SK-N-SH (cell line): ENCODE results near the gene TMEM184A. TPM values are rescaled to one million over a fixed set of nuclear protein-coding genes. Genes with fewer than 3 reads are reported as not detected.

ENCODE experiments used
- CTCF ChIA-PET: fragments of 300-600, 350-600 bp; formaldehyde crosslinking; extraction: SDS; loops from one replicate; lab custom pipeline; 2021; lab: Yijun Ruan, JAX
- POLR2A ChIA-PET: fragments of 350-600 bp; sonication (Branson Sonifier 250); formaldehyde crosslinking; extraction: SDS; loops from one replicate; lab custom pipeline; 2020; ENCODE audit warnings: antibody characterized with exemption, inconsistent platforms; lab: Yijun Ruan, JAX
- DNase-seq: peaks from one replicate; pipeline ENCODE4 v3.0.0; 2012
- H2AFZ ChIP-seq: fragments of 200-600 bp; sonication (generic); 2 replicates; pipeline ENCODE4 v1.8.1; 2016; ENCODE audit warnings: antibody characterized with exemption, mild to moderate bottlenecking, low read depth
- H3F3A ChIP-seq: fragments of 200-600 bp; sonication (generic); replicated peaks from 2 replicates; pipeline ENCODE3; 2016; ENCODE audit warnings: antibody characterized with exemption, mild to moderate bottlenecking; ENCODE audit not compliant: insufficient read depth
- H3K27ac ChIP-seq, 2 experiments: fragments of 200-500 bp in 1 of 2; fragments of 200-600 bp in 1 of 2; sonication (Bioruptor generic) in 1 of 2; sonication (generic), shearing (Covaris generic) in 1 of 2; 2 replicates each; pipeline versions ENCODE4 v1.5.1 to v1.6.1; 2014 to 2016; ENCODE audit warnings: low read depth in 2 of 2, inconsistent platforms in 1 of 2, low read length in 1 of 2, mild to moderate bottlenecking in 1 of 2, mixed read lengths in 1 of 2
- H3K27me3 ChIP-seq: fragments of 200-600 bp; sonication (generic), shearing (Covaris generic); 2 replicates; pipeline ENCODE4 v1.6.1; 2016; ENCODE audit warnings: mixed run types; ENCODE audit not compliant: insufficient read depth
- H3K36me3 ChIP-seq, 2 experiments: fragments of 200-500 bp in 1 of 2; fragments of 200-600 bp in 1 of 2; sonication (Bioruptor generic) in 1 of 2; sonication (generic) in 1 of 2; replicated peaks in 1 of 2; 2 replicates each; pipeline versions ENCODE3 to v1.5.1; 2014 to 2016; ENCODE audit warnings: low read length in 1 of 2, mild to moderate bottlenecking in 1 of 2; ENCODE audit not compliant: insufficient read depth in 2 of 2, control insufficient read depth in 1 of 2
- H3K4me1 ChIP-seq, 2 experiments: fragments of 200-500 bp in 1 of 2; fragments of 200-600 bp in 1 of 2; sonication (Bioruptor generic) in 1 of 2; sonication (generic), shearing (Covaris generic) in 1 of 2; 2 replicates each; pipeline versions ENCODE4 v1.5.1 to v1.6.1; 2014 to 2016; ENCODE audit warnings: low read depth in 1 of 2, low read length in 1 of 2, mixed run types in 1 of 2; ENCODE audit not compliant: insufficient read depth in 2 of 2, control insufficient read depth in 1 of 2
- H3K4me2 ChIP-seq: fragments of 200-600 bp; sonication (generic), shearing (Covaris generic); 2 replicates; pipeline ENCODE4 v1.6.1; 2017; ENCODE audit warnings: mixed run types
- H3K4me3 ChIP-seq, 2 experiments: fragments of 200-500 bp in 1 of 2; fragments of 200-600 bp in 1 of 2; sonication (Bioruptor generic) in 1 of 2; sonication (generic), shearing (Covaris generic) in 1 of 2; 2 replicates each; pipeline versions ENCODE4 v1.5.1 to v1.8.1; 2014 to 2016; ENCODE audit warnings: low read depth in 2 of 2, inconsistent platforms in 1 of 2, low read length in 1 of 2, mild to moderate bottlenecking in 1 of 2, mixed read lengths in 1 of 2, moderate library complexity in 1 of 2
- H3K79me2 ChIP-seq: fragments of 200-600 bp; sonication (generic); 2 replicates; pipeline ENCODE4 v1.8.1; 2017; ENCODE audit warnings: mild to moderate bottlenecking; ENCODE audit not compliant: insufficient read depth
- H3K9ac ChIP-seq: fragments of 200-600 bp; sonication (generic); 2 replicates; pipeline ENCODE4 v1.6.1; 2017; ENCODE audit warnings: mixed run types
- H3K9me2 ChIP-seq: fragments of 200-600 bp; sonication (generic); 2 replicates; pipeline ENCODE4 v1.6.1; 2017; ENCODE audit warnings: mixed run types
- H3K9me3 ChIP-seq: fragments of 200-600 bp; sonication (generic); 2 replicates; pipeline ENCODE4 v1.6.1; 2017; ENCODE audit warnings: mixed run types, mild to moderate bottlenecking, moderate library complexity
- H4K20me1 ChIP-seq: fragments of 200-600 bp; sonication (generic); 2 replicates; pipeline ENCODE4 v1.6.1; 2017; ENCODE audit warnings: mild to moderate bottlenecking, mixed run types; ENCODE audit not compliant: insufficient read depth
- CHD2 ChIP-seq: fragments of 150-350 bp; IDR thresholded peaks from 2 replicates; pipeline ENCODE4 v1.6.1; 2018; ENCODE audit warnings: low read length; ENCODE audit not compliant: partially characterized antibody
- CTCF ChIP-seq: fragments of 200-600 bp; sonication (generic); IDR thresholded peaks from 2 replicates; pipeline ENCODE4 v1.6.1; 2017; ENCODE audit warnings: antibody characterized with exemption, mild to moderate bottlenecking, moderate library complexity
- FOSL2 ChIP-seq: IDR thresholded peaks from 2 replicates; pipeline ENCODE4 v1.4.0; 2012; ENCODE audit warnings: low read depth, mild to moderate bottlenecking, moderate library complexity, borderline replicate concordance
- FOXJ3 ChIP-seq: sonication (generic); formaldehyde crosslinking; IDR thresholded peaks from 2 replicates; pipeline ENCODE4 v1.5.1; 2020; ENCODE audit warnings: mild to moderate bottlenecking, missing genetic modification reagents
- FOXM1 ChIP-seq: IDR thresholded peaks from 2 replicates; pipeline ENCODE4 v1.4.0; 2012; ENCODE audit warnings: low read depth, mild to moderate bottlenecking
- GABPA ChIP-seq: IDR thresholded peaks from 2 replicates; pipeline ENCODE4 v1.4.0; 2012; ENCODE audit warnings: low read depth, mild to moderate bottlenecking
- GATA2 ChIP-seq: sonication (generic); formaldehyde crosslinking; IDR thresholded peaks from 2 replicates; pipeline ENCODE4 v1.5.0; 2020; ENCODE audit warnings: mild to moderate bottlenecking, missing genetic modification reagents
- MEF2A ChIP-seq: IDR thresholded peaks from 2 replicates; pipeline ENCODE4 v1.4.0; 2012; ENCODE audit warnings: low read depth, borderline replicate concordance
- MXI1 ChIP-seq: IDR thresholded peaks from 2 replicates; pipeline ENCODE4 v1.6.1; 2012; ENCODE audit warnings: mild to moderate bottlenecking, low read depth, low read length, improper control_type of control experiment
- POLR2AphosphoS5 ChIP-seq: IDR thresholded peaks from 2 replicates; pipeline ENCODE4 v1.6.1; 2012; ENCODE audit warnings: low read depth, low read length
- RCOR1 ChIP-seq: fragments of 150-350 bp; IDR thresholded peaks from 2 replicates; pipeline ENCODE4 v1.6.1; 2017; ENCODE audit warnings: antibody characterized with exemption, low read length
- RXRA ChIP-seq: IDR thresholded peaks from 2 replicates; pipeline ENCODE4 v1.4.0; 2012; ENCODE audit warnings: low read depth, mild to moderate bottlenecking, borderline replicate concordance
- SIN3A ChIP-seq: IDR thresholded peaks from 2 replicates; pipeline ENCODE4 v1.6.1; 2012; ENCODE audit warnings: low read depth, mild to moderate bottlenecking, low read length, moderate library complexity, borderline replicate concordance
- TCF12 ChIP-seq: IDR thresholded peaks from 2 replicates; pipeline ENCODE4 v1.4.0; 2012
- TEAD4 ChIP-seq: IDR thresholded peaks from 2 replicates; pipeline ENCODE4 v1.4.0; 2012; ENCODE audit warnings: mild to moderate bottlenecking, borderline replicate concordance; ENCODE audit not compliant: insufficient read depth
- USF1 ChIP-seq: IDR thresholded peaks from 2 replicates; pipeline ENCODE4 v1.4.0; 2012; ENCODE audit warnings: low read depth, borderline replicate concordance
- USF2 ChIP-seq: fragments of 150-350 bp; IDR thresholded peaks from 2 replicates; pipeline ENCODE4 v1.6.1; 2017; ENCODE audit warnings: antibody characterized with exemption, low read length, low read depth, borderline replicate concordance
- ZBTB33 ChIP-seq: IDR thresholded peaks from 2 replicates; pipeline ENCODE4 v1.4.0; 2012; ENCODE audit warnings: low read depth, borderline replicate concordance
- WGBS: methylation state at CpG from one replicate; pipeline ENCODE4 v1.1.6; 2017; ENCODE audit warnings: low lambda C conversion rate; 5-methylcytosine and 5-hydroxymethylcytosine counted together
- polyA plus RNA-seq, 3 experiments: library from polyadenylated mRNA; depleted of rRNA; stranded (reverse); fragments of >200 nt; gene quantifications; 2 replicates each; pipeline ENCODE4 v1.2.3, GENCODE V29; 2012

The TMEM184A gene
- polyA plus RNA-seq, 1 of the 3 experiments (the other 2 are of a cell fraction): 1.5 TPM

- no peak for TF ChIP-seq RXRA
- TF ChIP-seq, all 33 proteins: peak for 0
Measured at GRCh38 chr7:1535701-1536454, 20.1 kb downstream of the TMEM184A start (continued).

GRCh38 chr7:1535100-1535458 is 20.9 kb downstream of the TMEM184A start:
- no peak overlapping the region for H3K4me2 ChIP-seq

GRCh38 chr7:1534330-1535099 is 21.5 kb downstream of the TMEM184A start:
- Histone ChIP-seq H3K36me3 (peaks cover 0 to 3% of the 10 kb centered on the region in 2 experiments), H3K4me3 (no peak overlapping the region), H3K27ac (peak overlapping the region in 1 of 2 experiments; percentile 97; a peak in 2 of 4 replicates), H2AFZ (no peak overlapping the region), H4K20me1 (peaks cover 13% of the 10 kb centered on the region; the same call in 1 of the 2 replicates), H3K79me2 (peaks cover 84% of the 10 kb centered on the region), H3K27me3 (no peaks in the 10 kb centered on the region), H3K9me3 (no peaks in the 10 kb centered on the region), H3K9ac (peak overlapping the region; percentile 62; the same call in 1 of the 2 replicates), H3K4me1 (peaks cover 47 to 61% of the 10 kb centered on the region in 2 experiments; a peak in 3 of 4 replicates), H3K9me2 (no peaks in the 10 kb centered on the region), H3K4me2 (peak overlapping the region; percentile 92), H3F3A (peaks cover 37% of the 10 kb centered on the region)
- POLR2A ChIA-PET: no interaction called here
- DNase-seq: no peak
- CTCF ChIA-PET: interaction anchor here (0.8 to 4.0 kb wide), 5 partner anchors 21 to 58 kb away, joined by 3 to 24 read pairs (median 5); partner anchors contain the start of gene TMEM184A
- 88% methylated on average over 30 of the region's 30 CpGs for WGBS
- no peak for TF ChIP-seq GABPA
- TF ChIP-seq FOSL2: no peak
- TF ChIP-seq FOXJ3: no peak
- no peak for TF ChIP-seq CHD2
- TF ChIP-seq ZBTB33: no peak
- TF ChIP-seq USF2: no peak
- no peak for TF ChIP-seq TCF12
- TF ChIP-seq TEAD4: no peak
- TF ChIP-seq FOXM1: no peak
- no peak for TF ChIP-seq CTCF
- TF ChIP-seq GATA2 (CRISPR knock-in tag): no peak
- no peak for TF ChIP-seq SIN3A
- no peak for TF ChIP-seq RCOR1
- TF ChIP-seq USF1: no peak
- TF ChIP-seq MEF2A: no peak
- no peak for TF ChIP-seq MXI1

More at GRCh38 chr7:1535100-1535458, 20.9 kb downstream of the TMEM184A start:
- H3K79me2 ChIP-seq: peaks cover 89% of the 10 kb centered on the region
- H2AFZ ChIP-seq: no peak overlapping the region
- peaks cover 13% of the 10 kb centered on the region; the same call in 1 of the 2 replicates for H4K20me1 ChIP-seq
- H3F3A ChIP-seq: peaks cover 37% of the 10 kb centered on the region
- peak overlapping the region in 1 of 2 experiments; percentile 97; a peak in 1 of 4 replicates for H3K27ac ChIP-seq
- POLR2A ChIA-PET: no interaction called here
- peaks cover 47 to 61% of the 10 kb centered on the region in 2 experiments; a peak in 3 of 4 replicates for H3K4me1 ChIP-seq
- H3K27me3 ChIP-seq: no peaks in the 10 kb centered on the region
- H3K9me3 ChIP-seq: no peaks in the 10 kb centered on the region
- no peak overlapping the region for H3K9ac ChIP-seq
- TF ChIP-seq POLR2AphosphoS5: no peak
- H3K4me3 ChIP-seq: no peak overlapping the region
- 67% methylated on average over 6 of the region's 6 CpGs for WGBS
- no peaks in the 10 kb centered on the region for H3K9me2 ChIP-seq
- CTCF ChIA-PET: interaction anchor here (1.6 to 4.0 kb wide), 2 partner anchors 20 to 30 kb away, joined by 5 to 24 read pairs; partner anchors contain the start of gene TMEM184A
- no peak for DNase-seq
- peaks cover 0 to 9% of the 10 kb centered on the region in 2 experiments for H3K36me3 ChIP-seq
